ENCODE data around the gene WDR45B. TPM values are rescaled to one million over a fixed set of nuclear protein-coding genes. Genes with fewer than 3 reads are reported as not detected.
"Not testable (repeated sequence)": the region's sequence is repeated elsewhere in the genome, so short reads cannot be mapped to it uniquely, and the experiment has no call there.

Gene WDR45B
- total RNA-seq, 3 donors from 2014 or later, result 74.2 to 118 (median 83.9) TPM

DNA sequence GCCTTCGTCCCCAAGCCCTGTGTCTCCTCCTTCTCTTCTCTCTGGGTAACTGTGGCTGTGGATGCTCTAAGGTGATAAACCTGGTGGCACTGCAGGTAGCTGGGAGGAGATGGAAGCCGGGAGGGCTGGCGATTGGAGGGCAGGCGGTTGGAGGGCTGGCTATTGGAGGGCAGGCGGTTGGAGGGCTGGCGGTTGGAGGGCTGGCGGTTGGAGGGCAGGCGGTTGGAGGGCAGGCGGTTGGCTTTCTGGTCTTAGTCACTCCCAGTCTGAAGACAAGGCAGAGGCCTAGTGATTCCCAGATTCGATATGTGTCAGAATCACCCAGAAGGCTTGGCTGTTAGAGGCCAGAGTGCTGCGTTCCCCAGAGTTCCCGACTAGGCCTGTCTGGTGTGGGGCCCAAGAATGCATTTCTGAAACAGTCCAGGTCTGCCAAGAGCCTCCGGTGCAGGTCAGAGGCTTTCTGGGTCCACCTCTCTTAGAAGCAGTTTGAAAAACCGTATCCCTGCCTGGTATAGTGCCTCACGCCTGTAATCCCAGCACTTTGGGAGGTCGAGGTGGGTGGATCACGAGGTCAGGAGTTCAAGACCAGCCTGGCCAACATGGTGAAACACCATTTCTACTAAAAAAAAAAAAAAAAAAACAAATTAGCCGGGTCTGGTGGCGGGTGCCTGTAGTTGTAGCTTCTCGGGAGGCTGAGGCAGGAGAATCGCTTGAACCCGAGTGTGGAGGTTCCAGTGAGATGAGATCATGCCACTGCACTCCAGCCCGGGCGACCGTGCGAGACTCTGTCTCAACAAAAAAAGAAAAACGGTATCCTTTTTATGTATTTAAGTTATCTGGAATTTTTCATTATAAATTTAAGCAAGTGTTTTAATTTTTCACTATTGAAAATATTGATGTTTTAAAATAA, 59.7 kb downstream of the WDR45B start:
- Histone ChIP-seq H3K4me3 (no peak overlapping the region), H3K27ac (no peak overlapping the region), H3K9me3 (no peaks in the 10 kb centered on the region), H3K27me3 (no peaks in the 10 kb centered on the region), H3K36me3 (peaks cover 10% of the 10 kb centered on the region), H3K4me1 (peaks cover 0 to 13% of the 10 kb centered on the region in 2 donors)
- no peak for DNase-seq (ENCODE audit: low spot score in 2 of 2)
- intact Hi-C loops (cut with DNase I; ENCODE audit: low total_unique reads), result no loop called here
- TF ChIP-seq, protein P1, sequence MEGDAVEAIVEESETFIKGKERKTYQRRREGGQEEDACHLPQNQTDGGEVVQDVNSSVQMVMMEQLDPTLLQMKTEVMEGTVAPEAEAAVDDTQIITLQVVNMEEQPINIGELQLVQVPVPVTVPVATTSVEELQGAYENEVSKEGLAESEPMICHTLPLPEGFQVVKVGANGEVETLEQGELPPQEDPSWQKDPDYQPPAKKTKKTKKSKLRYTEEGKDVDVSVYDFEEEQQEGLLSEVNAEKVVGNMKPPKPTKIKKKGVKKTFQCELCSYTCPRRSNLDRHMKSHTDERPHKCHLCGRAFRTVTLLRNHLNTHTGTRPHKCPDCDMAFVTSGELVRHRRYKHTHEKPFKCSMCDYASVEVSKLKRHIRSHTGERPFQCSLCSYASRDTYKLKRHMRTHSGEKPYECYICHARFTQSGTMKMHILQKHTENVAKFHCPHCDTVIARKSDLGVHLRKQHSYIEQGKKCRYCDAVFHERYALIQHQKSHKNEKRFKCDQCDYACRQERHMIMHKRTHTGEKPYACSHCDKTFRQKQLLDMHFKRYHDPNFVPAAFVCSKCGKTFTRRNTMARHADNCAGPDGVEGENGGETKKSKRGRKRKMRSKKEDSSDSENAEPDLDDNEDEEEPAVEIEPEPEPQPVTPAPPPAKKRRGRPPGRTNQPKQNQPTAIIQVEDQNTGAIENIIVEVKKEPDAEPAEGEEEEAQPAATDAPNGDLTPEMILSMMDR (IDR thresholded peaks at IDR 0.05), result no peak
- TF ChIP-seq POLR2AphosphoS5 (IDR thresholded peaks at IDR 0.05), result no peak
- no peak for TF ChIP-seq POLR2A (IDR thresholded peaks at IDR 0.05)

- TF ChIP-seq POLR2A (IDR thresholded peaks at IDR 0.05), result no peak
- TF ChIP-seq POLR2AphosphoS5 (IDR thresholded peaks at IDR 0.05), result no peak
- TF ChIP-seq, protein P1 (IDR thresholded peaks at IDR 0.05), result no peak
- no peaks in the 10 kb centered on the region for H3K9me3 ChIP-seq
- peaks cover 0 to 5% of the 10 kb centered on the region in 2 donors for H3K4me1 ChIP-seq
- no peak overlapping the region for H3K4me3 ChIP-seq
- peaks cover 10% of the 10 kb centered on the region for H3K36me3 ChIP-seq
- no peaks in the 10 kb centered on the region for H3K27me3 ChIP-seq
- no peak for DNase-seq (ENCODE audit: low spot score in 2 of 2)
- intact Hi-C loops (cut with DNase I; ENCODE audit: low total_unique reads), result no loop called here
- H3K27ac ChIP-seq, result peak overlapping the region in 1 of 2 donors; percentile 6
These were observed 60.8 kb downstream of the WDR45B start for GRCh38 chr17:82587234-82588086.

DNA sequence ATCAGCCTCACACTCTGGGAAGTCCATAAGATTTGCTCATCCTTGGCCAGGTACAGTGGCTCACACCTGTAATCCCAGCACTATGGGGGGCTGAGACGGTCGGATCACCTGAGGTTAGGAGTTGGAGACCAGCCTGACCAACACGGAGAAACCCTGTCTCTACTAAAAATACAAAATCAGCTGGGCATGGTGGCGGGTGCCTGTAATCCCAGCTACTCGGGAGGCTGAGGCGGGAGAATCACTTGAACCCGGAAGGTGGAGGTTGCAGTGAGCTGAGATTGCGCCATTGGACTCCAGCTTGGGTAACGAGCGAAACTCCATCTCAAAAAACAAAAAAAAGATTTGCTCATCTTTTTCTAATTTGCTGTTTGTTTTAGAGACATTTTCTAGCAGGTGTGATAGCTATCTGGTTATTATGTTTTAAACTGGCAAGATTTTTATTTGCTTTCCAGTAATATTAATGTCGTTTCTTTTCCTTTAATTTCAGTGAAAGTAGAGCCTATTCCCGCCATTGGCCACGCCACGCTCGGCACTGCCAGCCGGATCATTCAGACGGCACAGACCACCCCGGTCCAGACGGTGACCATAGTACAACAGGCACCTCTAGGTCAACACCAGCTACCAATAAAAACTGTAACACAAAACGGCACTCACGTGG, 61.5 kb downstream of the WDR45B start:
- DNase-seq (ENCODE audit: low spot score in 2 of 2), result no peak
- no peaks in the 10 kb centered on the region for H3K27me3 ChIP-seq
- H3K27ac ChIP-seq, result no peak overlapping the region
- no peak for TF ChIP-seq POLR2AphosphoS5 (IDR thresholded peaks at IDR 0.05)
- no peak for TF ChIP-seq POLR2A (IDR thresholded peaks at IDR 0.05)
- TF ChIP-seq, protein P1 (IDR thresholded peaks at IDR 0.05), result no peak
- peaks cover 0 to 3% of the 10 kb centered on the region in 2 donors for H3K4me1 ChIP-seq
- intact Hi-C loops (cut with DNase I; ENCODE audit: low total_unique reads), result no loop called here
- peaks cover 10% of the 10 kb centered on the region for H3K36me3 ChIP-seq
- H3K4me3 ChIP-seq, result no peak overlapping the region
- no peaks in the 10 kb centered on the region for H3K9me3 ChIP-seq

DNA sequence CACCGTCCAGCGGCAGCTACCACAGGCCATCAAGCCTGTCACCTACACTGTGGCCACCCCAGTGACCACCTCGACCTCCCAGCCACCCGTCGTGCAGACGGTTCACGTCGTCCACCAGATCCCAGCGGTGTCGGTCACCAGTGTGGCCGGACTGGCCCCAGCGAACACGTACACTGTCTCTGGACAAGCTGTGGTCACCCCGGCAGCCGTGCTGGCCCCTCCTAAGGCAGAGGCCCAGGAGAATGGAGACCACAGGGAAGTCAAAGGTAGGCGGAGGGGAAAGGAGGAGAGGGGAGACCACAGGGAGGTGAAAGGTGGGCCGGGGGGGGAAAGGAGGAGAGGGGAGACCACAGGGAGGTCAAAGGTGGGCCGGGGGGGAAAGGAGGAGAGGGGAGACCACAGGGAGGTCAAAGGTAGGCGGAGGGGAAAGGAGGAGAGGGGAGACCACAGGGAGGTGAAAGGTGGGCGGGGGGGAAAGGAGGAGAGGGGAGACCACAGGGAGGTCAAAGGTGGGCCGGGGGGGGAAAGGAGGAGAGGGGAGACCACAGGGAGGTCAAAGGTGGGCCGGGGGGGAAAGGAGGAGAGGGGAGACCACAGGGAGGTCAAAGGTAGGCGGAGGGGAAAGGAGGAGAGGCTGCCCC, 62.2 kb downstream of the WDR45B start:
- H3K9me3 ChIP-seq; intact Hi-C loops (cut with DNase I; ENCODE audit: low total_unique reads); H3K4me1 ChIP-seq; H3K27me3 ChIP-seq; H3K4me3 ChIP-seq: not testable (repeated sequence)
- peaks cover 10% of the 10 kb centered on the region for H3K36me3 ChIP-seq
- peak in 1 of 2 donors; percentile 42 for DNase-seq (ENCODE audit: low spot score in 2 of 2)
- peak overlapping the region; percentile 5 to 66 for H3K27ac ChIP-seq

DNA sequence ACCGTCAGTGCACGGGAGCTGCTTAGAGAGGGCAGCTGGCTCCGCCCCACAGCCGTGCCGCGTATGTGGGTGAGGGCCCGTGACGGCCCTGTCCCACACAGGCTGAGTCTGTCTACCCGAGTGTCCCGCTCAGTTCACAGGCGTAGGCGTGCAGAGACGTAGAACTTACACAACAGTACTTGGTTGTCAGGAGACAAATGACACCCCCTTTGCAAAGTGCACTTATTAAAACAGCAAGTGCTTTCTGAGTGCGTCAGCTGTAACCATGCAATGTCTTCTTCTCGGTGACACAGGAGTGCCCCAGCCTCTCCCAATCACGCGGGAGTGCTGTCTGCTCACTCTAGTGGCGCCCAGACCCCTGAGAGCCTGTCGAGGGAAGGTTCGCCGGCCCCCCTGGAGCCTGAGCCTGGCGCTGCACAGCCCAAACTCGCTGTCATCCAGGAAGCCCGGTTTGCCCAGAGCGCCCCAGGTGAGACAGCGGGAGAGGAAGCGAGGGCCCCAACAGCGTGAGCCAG, 64.5 kb downstream of the WDR45B start:
- TF ChIP-seq POLR2AphosphoS5 (IDR thresholded peaks at IDR 0.05) (peak in 1 of 3 donors; percentile 11), POLR2A (IDR thresholded peaks at IDR 0.05) (no peak)
- TF ChIP-seq, protein P1 (IDR thresholded peaks at IDR 0.05), result no peak
- peak overlapping the region; percentile 54 to 60 for H3K27ac ChIP-seq
- H3K4me1 ChIP-seq, result no peaks in the 10 kb centered on the region
- peaks cover 10% of the 10 kb centered on the region for H3K36me3 ChIP-seq
- H3K27me3 ChIP-seq, result no peaks in the 10 kb centered on the region
- DNase-seq (ENCODE audit: low spot score in 2 of 2), result no peak
- no peaks in the 10 kb centered on the region for H3K9me3 ChIP-seq
- no peak overlapping the region for H3K4me3 ChIP-seq
- intact Hi-C loops (cut with DNase I; ENCODE audit: low total_unique reads), result no loop called here

Data from breast epithelium (tissue), 4 donors.